Measurements from ENCODE around the gene RABGAP1L. TPM values are rescaled to one million over a fixed set of nuclear protein-coding genes. Genes with fewer than 3 reads are reported as not detected.
A peak's percentile ranks its signal among the peaks of the same experiment; 100 is the strongest.

The RABGAP1L gene
- total RNA-seq, 1 experiment from 2014 or later: 29.3 TPM

- Histone ChIP-seq H3K36me3 (ENCODE audit: control insufficient read depth in 1 of 2, insufficient read depth in 2 of 2, low read length in 2 of 2) (no peaks in the 10 kb centered on the region), H3K9ac (ENCODE audit: low read length) (no peak overlapping the region), H2AFZ (ENCODE audit: low read depth, low read length, poor library complexity, severe bottlenecking) (no peak overlapping the region), H3K4me2 (ENCODE audit: low read length) (no peak overlapping the region), H3K27me3 (ENCODE audit: insufficient read depth, low read length) (no peaks in the 10 kb centered on the region), H3K27ac (ENCODE audit: low read depth, low read length) (no peak overlapping the region), H3K9me3 (ENCODE audit: control insufficient read depth in 1 of 2, insufficient read depth in 1 of 2, low read depth in 1 of 2, low read length in 2 of 2) (no peaks in the 10 kb centered on the region), H4K20me1 (ENCODE audit: insufficient read depth) (no peaks in the 10 kb centered on the region), H3K4me3 (replicated peaks in 1 of 2; ENCODE audit: low read depth in 1 of 2, low read length in 2 of 2) (no peak overlapping the region), H3K9me2 (ENCODE audit: insufficient read depth) (no peaks in the 10 kb centered on the region), H3K4me1 (ENCODE audit: control insufficient read depth in 1 of 2, insufficient read depth in 2 of 2, low read length in 2 of 2) (no peaks in the 10 kb centered on the region), H3K79me2 (ENCODE audit: insufficient read depth, low read length) (no peaks in the 10 kb centered on the region)
- TF ChIP-seq EZH2 (IDR thresholded peaks at IDR 0.05) (no peak), ZFX (IDR thresholded peaks at IDR 0.05) (no peak), POLR2A (IDR thresholded peaks at IDR 0.05; ENCODE audit: borderline replicate concordance, extremely low read depth, insufficient read depth, insufficient read length) (no peak), CEBPB (IDR thresholded peaks at IDR 0.05; ENCODE audit: low read depth) (peak; percentile 45; the same call in 1 of the 2 replicates), EGR1 (IDR thresholded peaks at IDR 0.05; ENCODE audit: low read depth) (no peak)
- BruUV-seq (replicated peaks): no TSS peak
- DNase-seq (ENCODE audit: low read depth, low spot score) (no peak), ATAC-seq (no peak)
- ChIA-PET RAD21 (ENCODE audit: low non-redundant PET in 1 of 2, low total read pairs in 2 of 2, uncharacterized antibody in 2 of 2, unreplicated experiment in 2 of 2) (no interaction called here), CTCF (no interaction called here), POLR2A (no interaction called here)
- intact Hi-C loops (cut with micrococcal nuclease): no loop called here
These were observed 520.8 kb downstream of the RABGAP1L start for GRCh38 chr1:174680101-174680500.

- H3K79me2 ChIP-seq (ENCODE audit: insufficient read depth, low read length): no peaks in the 10 kb centered on the region
- no peak overlapping the region for H3K4me2 ChIP-seq (ENCODE audit: low read length)
- H3K9ac ChIP-seq (ENCODE audit: low read length): no peak overlapping the region
- H3K9me3 ChIP-seq (ENCODE audit: control insufficient read depth in 1 of 2, insufficient read depth in 1 of 2, low read depth in 1 of 2, low read length in 2 of 2): no peaks in the 10 kb centered on the region
- DNase-seq (ENCODE audit: low read depth, low spot score) (no peak), ATAC-seq (no peak)
- no peaks in the 10 kb centered on the region for H3K9me2 ChIP-seq (ENCODE audit: insufficient read depth)
- ChIA-PET POLR2A (no interaction called here), CTCF (no interaction called here), RAD21 (ENCODE audit: low non-redundant PET in 1 of 2, low total read pairs in 2 of 2, uncharacterized antibody in 2 of 2, unreplicated experiment in 2 of 2) (no interaction called here)
- H4K20me1 ChIP-seq (ENCODE audit: insufficient read depth): no peaks in the 10 kb centered on the region
- H3K4me3 ChIP-seq (replicated peaks in 1 of 2; ENCODE audit: low read depth in 1 of 2, low read length in 2 of 2): no peak overlapping the region
- H3K27me3 ChIP-seq (ENCODE audit: insufficient read depth, low read length): no peaks in the 10 kb centered on the region
- H3K4me1 ChIP-seq (ENCODE audit: control insufficient read depth in 1 of 2, insufficient read depth in 2 of 2, low read length in 2 of 2): no peaks in the 10 kb centered on the region
- no TSS peak for BruUV-seq (replicated peaks)
- intact Hi-C loops (cut with micrococcal nuclease): no loop called here
- H3K27ac ChIP-seq (ENCODE audit: low read depth, low read length): no peak overlapping the region
- no peaks in the 10 kb centered on the region for H3K36me3 ChIP-seq (ENCODE audit: control insufficient read depth in 1 of 2, insufficient read depth in 2 of 2, low read length in 2 of 2)
- no peak overlapping the region for H2AFZ ChIP-seq (ENCODE audit: low read depth, low read length, poor library complexity, severe bottlenecking)
- TF ChIP-seq ATF3 (IDR thresholded peaks at IDR 0.05): no peak
- TF ChIP-seq EZH2 (IDR thresholded peaks at IDR 0.05): no peak
- no peak for TF ChIP-seq ZNF274 (IDR thresholded peaks at IDR 0.05; ENCODE audit: low read depth, low read length)
- no peak for TF ChIP-seq CEBPB (IDR thresholded peaks at IDR 0.05; ENCODE audit: low read depth)
- TF ChIP-seq EZH2phosphoT487 (IDR thresholded peaks at IDR 0.05; ENCODE audit: borderline replicate concordance): no peak
- no peak for TF ChIP-seq TCF7L2 (IDR thresholded peaks at IDR 0.05; ENCODE audit: borderline replicate concordance, extremely low read depth, insufficient read depth, insufficient read length)
- TF ChIP-seq SRF (IDR thresholded peaks at IDR 0.05; ENCODE audit: low read depth): no peak
- no peak for TF ChIP-seq POLR2A (IDR thresholded peaks at IDR 0.05; ENCODE audit: borderline replicate concordance, extremely low read depth, insufficient read depth, insufficient read length)
- no peak for TF ChIP-seq EGR1 (IDR thresholded peaks at IDR 0.05; ENCODE audit: low read depth)
- TF ChIP-seq JUND (IDR thresholded peaks at IDR 0.05): no peak
- no peak for TF ChIP-seq ZFX (IDR thresholded peaks at IDR 0.05)
- no peak for TF ChIP-seq YY1 (IDR thresholded peaks at IDR 0.05; ENCODE audit: extremely low read depth, insufficient replicate concordance, low read depth, low read length)
- no peak for TF ChIP-seq ELF1 (IDR thresholded peaks at IDR 0.05; ENCODE audit: borderline replicate concordance, low read depth)
- no peak for TF ChIP-seq ZBTB33 (IDR thresholded peaks at IDR 0.05; ENCODE audit: extremely low read depth, insufficient replicate concordance, low read length)
- TF ChIP-seq CTCF (IDR thresholded peaks at IDR 0.05 in 2 of 3, conservative IDR thresholded peaks at IDR 0.05 in 1 of 3; ENCODE audit: borderline replicate concordance in 1 of 3, insufficient read depth in 1 of 3, low read depth in 2 of 3, low read length in 2 of 3): no peak
- TF ChIP-seq FOSL1 (IDR thresholded peaks at IDR 0.05; ENCODE audit: low read depth): no peak
- no peak for TF ChIP-seq SIN3A (IDR thresholded peaks at IDR 0.05; ENCODE audit: low read depth)
- TF ChIP-seq RAD21 (IDR thresholded peaks at IDR 0.05; ENCODE audit: low read depth): no peak
These were observed 523.2 kb downstream of the RABGAP1L start for GRCh38 chr1:174682419-174683008.

Measured in HCT116 (cell line).